ENCODE data around the gene FFAR2.
"Not testable (repeated sequence)": the region's sequence is repeated elsewhere in the genome, so short reads cannot be mapped to it uniquely, and the experiment has no call there.

The FFAR2 gene

DNA sequence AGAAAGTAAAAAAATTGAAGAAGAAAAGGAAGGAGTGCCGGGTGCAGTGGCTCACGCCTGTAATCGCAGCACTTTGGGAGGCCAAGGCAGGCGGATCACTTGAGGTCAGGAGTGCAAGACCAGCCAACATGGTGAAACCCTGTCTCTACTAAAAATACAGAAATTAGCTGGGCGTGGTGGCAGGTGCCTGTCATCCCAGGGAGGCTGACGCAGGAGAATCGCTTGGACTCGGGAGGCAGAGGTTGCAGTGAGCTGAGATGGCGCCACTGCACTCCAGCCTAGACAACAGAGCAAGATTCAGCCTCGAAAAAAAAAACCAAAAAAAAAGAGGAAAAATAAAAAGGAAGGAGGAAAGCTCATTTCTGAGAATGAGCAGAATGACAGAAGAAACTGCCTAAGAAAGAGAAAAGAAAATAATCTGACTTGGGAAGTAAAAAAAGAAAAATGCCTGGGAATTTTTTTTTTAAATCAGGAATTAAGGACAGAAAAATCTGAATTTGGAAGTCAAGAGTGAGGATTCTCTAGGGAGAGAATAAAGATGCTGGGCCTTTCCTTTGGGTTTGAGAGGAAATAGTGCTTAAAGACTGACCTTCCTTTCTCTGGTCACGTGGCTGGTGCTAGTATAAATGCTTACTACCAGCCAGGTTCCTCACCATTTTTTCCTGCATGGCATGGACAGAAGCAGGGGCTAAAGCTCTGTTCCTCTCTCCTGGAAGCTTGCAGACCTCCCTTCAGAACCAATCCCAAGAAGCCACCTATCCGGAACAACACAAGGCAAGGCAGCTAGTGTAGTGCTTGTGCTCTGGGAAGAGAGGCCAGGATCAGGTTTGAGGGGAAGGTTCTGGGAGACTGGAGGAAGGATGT lies at the start of gene FFAR2:
Gene FFAR2 (plus strand): TSS at position 652 of the 864 bp plus-strand sequence. CDS start 1,458 bp downstream, outside the sequence.
- ATAC-seq (replicated peaks; ENCODE audit: extremely low read depth, poor library complexity, severe bottlenecking) (no peak), DNase-seq (ENCODE audit: low spot score in 2 of 2) (no peak)
- Mint-ChIP-seq H3K4me1 (peaks cover 52% of the 10 kb centered on the region), H3K36me3 (ENCODE audit: insufficient read depth) (peaks cover 6% of the 10 kb centered on the region), H3K9me3 (no peaks in the 10 kb centered on the region), H3K27me3 (no peaks in the 10 kb centered on the region), H3K27ac (ENCODE audit: low read depth) (peak within 1 kb of the TSS; percentile 77), H3K4me3 (no peak within 1 kb of the TSS)

DNA sequence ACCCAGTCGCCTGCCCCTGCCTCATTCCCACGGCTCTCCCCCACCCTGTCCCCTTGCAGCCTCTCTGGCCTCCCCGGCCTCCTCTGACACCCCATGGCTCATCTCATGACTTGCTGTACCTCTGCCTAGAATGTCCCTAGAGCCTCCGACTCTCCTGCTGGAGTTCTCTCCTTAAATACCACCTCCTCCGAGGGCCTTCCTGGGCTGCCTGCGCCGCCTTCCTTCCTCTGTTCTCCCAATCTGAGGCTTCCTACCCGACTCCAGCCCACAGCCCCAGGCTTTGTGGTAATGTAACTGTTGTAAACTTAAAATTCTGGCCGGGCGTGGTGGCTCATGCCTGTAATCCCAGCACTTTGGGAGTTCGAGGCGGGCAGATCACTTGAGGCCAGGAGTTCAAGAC lies 49.5 kb upstream of the FFAR2 start:
- Mint-ChIP-seq H3K9me3 (no peaks in the 10 kb centered on the region), H3K27me3 (peaks cover 21% of the 10 kb centered on the region), H3K4me1 (no peaks in the 10 kb centered on the region), H3K27ac (ENCODE audit: low read depth) (no peak overlapping the region), H3K4me3 (no peak overlapping the region), H3K36me3 (ENCODE audit: insufficient read depth) (peaks cover 1% of the 10 kb centered on the region)
- DNase-seq (ENCODE audit: low spot score in 2 of 2) (no peak), ATAC-seq (replicated peaks; ENCODE audit: extremely low read depth, poor library complexity, severe bottlenecking) (no peak)

DNA sequence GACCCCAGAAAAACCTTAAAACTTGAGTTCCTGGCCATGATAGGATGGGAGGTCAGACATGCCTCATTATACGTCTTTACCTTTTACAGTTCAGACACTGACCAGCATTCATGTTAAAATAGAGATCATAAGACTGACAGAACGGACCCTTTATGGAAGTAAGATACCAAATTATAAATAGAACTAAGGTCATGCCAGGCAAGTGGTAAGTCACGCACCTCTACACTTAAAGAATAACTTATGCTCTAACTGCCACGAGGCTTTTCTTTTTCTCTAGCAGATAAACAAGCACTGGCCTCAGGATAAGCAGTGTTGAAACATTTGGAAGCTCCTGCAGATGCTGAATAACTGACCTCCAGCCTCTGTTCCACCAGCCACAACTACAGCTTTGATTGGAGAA lies 48.8 kb upstream of the FFAR2 start:
- no peaks in the 10 kb centered on the region for H3K9me3 Mint-ChIP-seq
- no peak overlapping the region for H3K27ac Mint-ChIP-seq (ENCODE audit: low read depth)
- H3K27me3 Mint-ChIP-seq = peaks cover 21% of the 10 kb centered on the region

DNA sequence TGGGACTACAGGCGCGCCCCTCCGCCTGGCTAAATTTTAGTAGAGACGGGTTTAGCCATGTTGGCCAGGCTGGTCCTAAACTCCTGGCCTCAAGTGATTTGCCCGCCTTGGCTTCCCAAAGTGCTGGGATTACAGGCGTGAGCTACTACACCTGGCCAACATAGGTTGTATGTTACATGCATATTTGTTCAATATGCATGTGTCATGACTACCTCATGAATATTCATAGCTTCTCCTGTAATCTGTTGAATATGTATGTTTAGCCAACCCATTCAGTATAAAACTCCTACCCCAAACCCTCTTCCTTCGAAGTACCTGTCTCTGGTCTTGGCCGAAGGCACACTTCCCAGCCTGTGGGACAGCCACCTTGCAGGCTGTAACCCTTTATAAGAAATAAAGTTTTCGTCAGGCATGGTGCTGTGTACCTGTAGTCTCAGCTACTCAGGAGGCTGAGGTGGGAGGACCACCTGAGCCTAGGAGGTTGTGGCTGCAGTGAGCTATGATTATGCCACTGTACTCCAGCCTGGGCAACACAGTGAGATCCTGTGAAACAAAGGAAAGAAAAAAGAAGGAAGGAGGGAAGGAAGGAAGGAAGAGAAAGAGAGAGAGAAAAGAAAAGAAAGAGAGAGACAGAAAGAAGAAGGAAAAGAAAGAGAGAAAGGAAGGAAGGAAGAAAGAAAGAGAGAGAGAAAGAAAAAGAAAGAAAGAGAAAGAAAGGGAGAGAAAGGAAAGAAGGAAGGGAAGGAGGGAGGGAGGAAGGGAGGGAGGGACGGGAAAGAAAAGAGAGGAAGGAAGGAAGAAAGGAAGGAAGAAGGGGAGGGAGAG lies 47.9 kb upstream of the FFAR2 start:
- Mint-ChIP-seq H3K9me3 (no peaks in the 10 kb centered on the region), H3K27ac (ENCODE audit: low read depth) (peak overlapping the region; percentile 37), H3K4me3 (no peak overlapping the region), H3K27me3 (peaks cover 21% of the 10 kb centered on the region), H3K4me1 (no peaks in the 10 kb centered on the region), H3K36me3 (ENCODE audit: insufficient read depth) (peaks cover 1% of the 10 kb centered on the region)
- DNase-seq (ENCODE audit: low spot score in 2 of 2) = no peak
- no peak for ATAC-seq (replicated peaks; ENCODE audit: extremely low read depth, poor library complexity, severe bottlenecking)

More for the DNA sequence above, 48.8 kb upstream of the FFAR2 start:
- Mint-ChIP-seq H3K4me1 (no peaks in the 10 kb centered on the region), H3K36me3 (ENCODE audit: insufficient read depth) (peaks cover 1% of the 10 kb centered on the region), H3K4me3 (no peak overlapping the region)
- no peak for ATAC-seq (replicated peaks; ENCODE audit: extremely low read depth, poor library complexity, severe bottlenecking)
- DNase-seq (ENCODE audit: low spot score in 2 of 2) = no peak

DNA sequence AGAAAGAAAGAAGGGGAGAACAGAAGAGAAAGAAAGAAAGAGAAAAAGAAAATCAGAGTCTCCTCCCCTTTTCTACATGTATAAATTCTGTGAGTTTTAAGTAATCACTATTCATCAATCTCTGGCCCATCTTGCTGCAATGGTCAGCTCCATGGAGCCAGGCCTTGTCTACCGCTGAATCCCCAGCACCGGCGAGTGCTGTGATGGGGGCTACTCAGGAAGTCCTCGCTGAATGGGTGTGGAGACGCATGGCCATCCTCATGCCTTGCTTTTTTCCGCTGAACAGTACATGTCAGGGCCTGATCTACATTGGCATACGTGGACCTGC lies 47.3 kb upstream of the FFAR2 start:
- Mint-ChIP-seq H3K4me3 (no peak overlapping the region), H3K27me3 (peaks cover 22% of the 10 kb centered on the region), H3K27ac (ENCODE audit: low read depth) (peak overlapping the region; percentile 37), H3K4me1 (no peaks in the 10 kb centered on the region), H3K36me3 (ENCODE audit: insufficient read depth) (peaks cover 1% of the 10 kb centered on the region), H3K9me3 (no peaks in the 10 kb centered on the region)
- ATAC-seq (replicated peaks; ENCODE audit: extremely low read depth, poor library complexity, severe bottlenecking) (no peak), DNase-seq (ENCODE audit: low spot score in 2 of 2) (no peak)

DNA sequence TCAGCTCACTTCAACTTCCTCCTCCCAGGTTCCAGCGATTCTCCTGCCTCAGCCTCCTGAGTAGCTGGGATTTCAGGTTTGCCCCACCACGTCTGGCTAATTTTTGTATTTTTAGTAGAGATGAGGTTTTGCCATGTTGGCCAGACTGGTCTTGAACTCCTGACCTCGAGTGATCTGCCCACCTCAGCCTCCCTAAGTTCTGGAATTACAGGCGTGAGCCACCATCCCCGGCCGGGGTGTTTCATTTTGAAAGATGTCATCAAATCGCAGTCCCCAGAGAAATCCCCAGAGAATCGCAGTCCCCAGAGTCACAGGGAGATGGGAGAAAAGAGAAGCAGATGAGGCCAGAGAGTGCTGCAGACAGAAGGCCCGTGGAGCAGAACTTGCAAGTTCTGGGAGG lies 46.6 kb upstream of the FFAR2 start:
- H3K9me3 Mint-ChIP-seq; H3K4me3 Mint-ChIP-seq; DNase-seq (ENCODE audit: low spot score in 2 of 2); H3K4me1 Mint-ChIP-seq; H3K27ac Mint-ChIP-seq (ENCODE audit: low read depth); ATAC-seq (replicated peaks; ENCODE audit: extremely low read depth, poor library complexity, severe bottlenecking); H3K36me3 Mint-ChIP-seq (ENCODE audit: insufficient read depth): not testable (repeated sequence)
- H3K27me3 Mint-ChIP-seq = peaks cover 29% of the 10 kb centered on the region

DNA sequence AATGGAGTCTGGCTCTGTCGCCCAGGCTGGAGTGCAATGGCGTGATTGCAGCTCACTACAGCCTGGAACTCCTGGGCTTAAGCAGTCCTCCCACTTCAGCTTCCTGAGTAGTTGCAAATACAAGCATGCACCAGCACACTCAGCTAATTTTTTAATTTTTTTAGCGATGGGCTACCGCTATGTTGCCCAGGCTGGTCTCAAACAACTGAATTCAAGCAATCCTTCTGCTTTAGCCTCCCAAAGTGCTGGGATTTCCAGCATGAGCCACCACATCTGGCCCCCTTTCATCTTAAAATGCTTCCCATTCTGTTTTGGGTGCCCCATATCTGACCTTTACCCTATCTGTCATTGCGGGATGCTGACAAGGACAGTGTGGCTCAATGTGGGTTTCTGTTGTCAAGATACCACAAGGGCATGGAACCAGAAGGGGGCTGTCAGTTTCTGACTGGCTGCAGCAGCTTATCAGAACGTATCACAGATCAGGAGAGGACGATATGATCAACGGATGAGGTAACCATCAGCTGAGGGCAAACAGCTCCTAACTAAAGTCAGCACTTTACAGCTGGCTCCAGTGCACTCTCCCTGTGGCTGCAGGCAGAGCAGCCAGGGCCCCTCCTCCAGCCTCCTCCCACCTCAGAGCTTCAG lies 44.8 kb upstream of the FFAR2 start:
- no peak for DNase-seq (ENCODE audit: low spot score in 2 of 2)
- Mint-ChIP-seq H3K9me3 (no peaks in the 10 kb centered on the region), H3K27ac (ENCODE audit: low read depth) (no peak overlapping the region), H3K36me3 (ENCODE audit: insufficient read depth) (peaks cover 1% of the 10 kb centered on the region), H3K4me1 (no peaks in the 10 kb centered on the region), H3K4me3 (no peak overlapping the region), H3K27me3 (peaks cover 30% of the 10 kb centered on the region)
- ATAC-seq (replicated peaks; ENCODE audit: extremely low read depth, poor library complexity, severe bottlenecking) = peak; percentile 24

DNA sequence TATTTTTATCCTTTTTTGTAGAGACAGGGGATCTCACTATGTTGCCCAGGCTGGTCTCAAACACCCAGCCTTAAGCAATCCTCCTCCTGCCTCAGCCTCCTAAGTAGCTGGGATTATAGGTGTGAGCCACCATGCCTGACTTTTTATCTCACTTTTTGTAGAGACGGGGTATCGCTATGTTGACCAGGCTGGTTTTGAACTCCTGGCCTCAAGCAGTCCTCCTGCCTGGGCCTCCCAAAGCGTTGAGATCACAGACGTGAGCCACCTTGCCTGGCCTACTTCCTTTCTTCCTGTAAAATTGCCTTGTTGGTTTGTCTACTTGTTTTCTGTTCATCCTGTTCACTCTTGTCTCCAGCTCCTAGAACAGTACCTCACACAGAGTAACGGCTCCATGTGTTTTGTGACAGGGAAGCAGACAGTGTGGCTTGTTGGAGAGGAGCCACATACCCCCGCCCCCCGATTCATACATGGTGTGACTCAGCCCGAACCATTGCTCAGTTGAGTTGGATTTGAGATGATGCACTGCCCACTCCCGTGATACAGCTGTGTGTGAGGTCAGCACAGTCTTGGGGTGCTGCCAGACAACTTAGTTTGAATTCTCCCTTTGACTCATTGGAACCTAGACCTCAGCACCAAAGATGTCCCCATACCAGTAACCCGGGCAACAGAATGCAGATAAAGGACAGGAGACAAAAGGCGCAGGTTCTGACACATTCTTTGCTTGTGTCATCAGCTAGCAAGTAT lies 43.0 kb upstream of the FFAR2 start:
- DNase-seq (ENCODE audit: low spot score in 2 of 2) (no peak), ATAC-seq (replicated peaks; ENCODE audit: extremely low read depth, poor library complexity, severe bottlenecking) (no peak)
- Mint-ChIP-seq H3K27ac (ENCODE audit: low read depth) (no peak overlapping the region), H3K36me3 (ENCODE audit: insufficient read depth) (no peaks in the 10 kb centered on the region), H3K4me3 (no peak overlapping the region), H3K27me3 (peaks cover 12% of the 10 kb centered on the region), H3K9me3 (no peaks in the 10 kb centered on the region), H3K4me1 (no peaks in the 10 kb centered on the region)

DNA sequence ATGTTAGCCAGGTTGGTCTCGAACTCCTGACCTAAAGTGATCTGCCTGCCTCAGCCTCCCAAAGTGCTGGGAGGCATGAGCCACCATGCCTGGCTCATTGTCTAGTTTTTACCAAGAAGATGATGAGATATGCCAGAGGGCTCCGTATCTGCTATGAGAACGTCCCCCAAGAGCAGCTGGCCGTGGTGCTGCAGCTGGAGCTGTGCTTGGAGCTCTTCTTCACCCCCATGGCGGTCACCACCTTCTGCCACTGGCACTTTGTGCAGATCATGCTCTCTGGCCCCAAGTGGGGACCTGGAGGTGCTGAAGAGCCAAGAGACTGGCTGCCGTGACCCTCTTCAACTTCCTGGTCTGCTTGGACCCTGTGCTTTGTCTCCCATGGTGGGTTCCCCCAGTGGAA lies 40.4 kb upstream of the FFAR2 start:
- H3K27ac Mint-ChIP-seq (ENCODE audit: low read depth) = no peak overlapping the region
- H3K4me1 Mint-ChIP-seq = no peaks in the 10 kb centered on the region
- ATAC-seq (replicated peaks; ENCODE audit: extremely low read depth, poor library complexity, severe bottlenecking) (no peak), DNase-seq (ENCODE audit: low spot score in 2 of 2) (no peak)
- H3K27me3 Mint-ChIP-seq = peaks cover 11% of the 10 kb centered on the region
- no peak overlapping the region for H3K4me3 Mint-ChIP-seq
- no peaks in the 10 kb centered on the region for H3K9me3 Mint-ChIP-seq
- H3K36me3 Mint-ChIP-seq (ENCODE audit: insufficient read depth) = no peaks in the 10 kb centered on the region

DNA sequence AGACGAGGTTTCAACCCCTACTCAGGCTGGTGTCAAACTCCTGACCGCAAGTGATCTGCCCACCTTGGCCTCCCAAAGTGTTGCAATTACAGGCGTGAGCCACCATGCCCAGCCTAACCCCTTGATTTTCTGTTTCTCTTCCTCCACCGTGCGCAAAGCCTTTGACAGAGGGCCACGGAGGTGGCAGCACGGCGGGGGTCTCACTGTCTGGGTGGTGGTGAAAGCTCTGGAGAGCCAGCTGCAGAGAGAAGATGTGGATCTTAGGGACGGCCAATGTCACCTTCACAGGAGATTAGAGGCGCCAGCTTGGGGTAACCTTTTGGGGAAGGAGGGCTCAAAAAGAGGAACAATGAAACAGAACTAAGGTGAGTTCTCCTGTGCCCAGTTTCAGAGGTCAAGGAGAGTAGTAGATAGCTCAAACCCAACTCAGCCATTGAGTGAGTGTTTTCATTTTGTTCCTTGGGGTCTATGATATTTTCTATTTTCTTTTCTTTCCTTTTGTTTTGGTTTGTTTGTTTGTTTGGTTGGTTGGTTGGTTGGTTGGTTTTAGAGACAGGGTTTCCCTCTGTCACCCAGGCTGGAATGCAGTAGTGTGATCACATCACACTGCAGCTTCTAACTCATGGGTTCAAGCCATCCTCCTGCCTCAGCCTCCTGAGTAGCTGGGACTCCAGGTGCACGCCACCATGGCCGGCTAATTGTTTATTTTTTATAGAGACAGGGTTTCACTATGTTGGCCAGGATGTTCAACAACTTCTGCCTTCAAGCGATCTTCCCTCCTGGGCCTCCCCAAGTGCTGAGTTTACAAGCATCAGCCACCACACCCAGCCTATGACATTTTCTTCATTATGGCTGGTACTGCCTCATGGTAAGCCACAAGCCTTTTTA lies 39.5 kb upstream of the FFAR2 start:
- H3K9me3 Mint-ChIP-seq = no peaks in the 10 kb centered on the region
- H3K27ac Mint-ChIP-seq (ENCODE audit: low read depth) = peak overlapping the region; percentile 69
- no peak for DNase-seq (ENCODE audit: low spot score in 2 of 2)
- no peak for ATAC-seq (replicated peaks; ENCODE audit: extremely low read depth, poor library complexity, severe bottlenecking)
- no peaks in the 10 kb centered on the region for H3K36me3 Mint-ChIP-seq (ENCODE audit: insufficient read depth)
- H3K4me3 Mint-ChIP-seq = no peak overlapping the region
- no peaks in the 10 kb centered on the region for H3K4me1 Mint-ChIP-seq
- H3K27me3 Mint-ChIP-seq = peaks cover 20% of the 10 kb centered on the region

DNA sequence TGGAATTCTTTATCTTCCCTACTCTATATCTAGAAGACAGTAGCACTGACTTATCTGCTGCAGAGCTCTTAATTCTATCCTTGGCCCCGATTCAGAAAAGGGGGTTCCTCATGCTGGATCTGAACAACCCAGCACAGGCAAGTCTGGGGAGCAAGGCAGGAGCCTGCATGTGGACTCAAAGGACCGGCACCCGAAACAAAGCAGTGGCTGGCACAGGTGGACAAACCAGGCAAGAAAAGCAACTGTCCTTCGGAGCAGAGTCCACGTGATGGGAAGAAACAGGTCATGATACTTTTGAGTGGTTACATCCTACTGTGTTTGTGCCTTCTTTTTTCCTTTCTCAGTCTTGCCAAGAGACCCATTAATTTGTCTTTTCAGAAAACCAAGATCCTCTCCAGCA lies 38.9 kb upstream of the FFAR2 start:
- ATAC-seq (replicated peaks; ENCODE audit: extremely low read depth, poor library complexity, severe bottlenecking) (no peak), DNase-seq (ENCODE audit: low spot score in 2 of 2) (no peak)
- Mint-ChIP-seq H3K36me3 (ENCODE audit: insufficient read depth) (no peaks in the 10 kb centered on the region), H3K27ac (ENCODE audit: low read depth) (no peak overlapping the region), H3K27me3 (peaks cover 23% of the 10 kb centered on the region), H3K4me1 (no peaks in the 10 kb centered on the region), H3K4me3 (no peak overlapping the region), H3K9me3 (no peaks in the 10 kb centered on the region)

All from central memory CD8-positive, alpha-beta T cell (primary cell).